Measurements from ENCODE around the gene TMEM161B.
A peak's percentile ranks its signal among the peaks of the same experiment; 100 is the strongest.
"Not testable (repeated sequence)": the region's sequence is repeated elsewhere in the genome, so short reads cannot be mapped to it uniquely, and the experiment has no call there.

The TMEM161B gene

DNA sequence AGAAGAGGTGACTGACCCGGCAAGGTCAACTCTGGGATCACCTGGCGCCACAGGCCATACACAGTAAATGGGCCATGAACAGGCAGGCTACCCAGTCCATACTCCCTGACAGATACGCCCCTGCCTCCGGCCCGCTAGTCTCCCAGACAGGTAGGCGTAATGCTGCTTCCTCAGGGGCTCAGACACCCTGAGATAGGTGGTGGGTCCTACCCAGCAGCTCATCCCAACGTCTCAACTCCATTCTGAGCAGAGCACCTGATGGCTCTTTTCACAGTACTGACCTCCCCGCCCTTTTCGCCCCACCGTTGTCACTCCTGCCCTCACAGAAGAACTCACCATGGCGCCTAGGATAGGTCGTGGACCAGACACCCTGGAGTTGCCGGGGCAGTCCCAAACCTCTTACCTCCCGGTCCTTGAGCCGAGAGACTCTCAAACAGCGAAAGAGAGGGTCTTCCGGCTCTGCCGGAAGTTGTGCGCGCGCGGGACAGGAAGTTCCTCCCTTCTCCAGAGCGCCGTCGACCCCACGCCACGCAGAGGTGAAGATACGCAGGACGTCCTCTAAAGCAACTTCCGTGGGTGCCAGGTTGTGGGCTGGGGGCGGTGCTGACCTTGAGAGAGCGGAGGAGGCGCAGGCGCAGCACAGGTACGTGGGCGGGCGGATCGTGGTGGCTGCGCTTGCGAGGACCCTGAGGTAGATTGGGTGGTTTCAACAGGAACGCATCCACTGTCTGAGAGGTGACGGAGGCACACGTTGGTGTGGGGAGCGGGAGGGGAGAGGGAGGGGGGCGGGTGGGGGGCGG is at the start of gene TMEM161B:
TSS of gene TMEM161B (minus strand) at position 461 of the 800 bp plus-strand sequence. CDS start at position 339, 122 bp downstream.
- H3K36me3 ChIP-seq (ENCODE audit: insufficient read depth, low read length) = no peaks in the 10 kb centered on the region
- H3K9me3 ChIP-seq (ENCODE audit: control insufficient read depth, insufficient read depth, low read length) = peaks cover 6% of the 10 kb centered on the region; the same call in 1 of the 2 replicates
- peak within 1 kb of the TSS; percentile 79 for H3K9ac ChIP-seq (ENCODE audit: low read depth, low read length)
- H3K4me1 ChIP-seq (ENCODE audit: insufficient read depth, low read length) = peaks cover 9% of the 10 kb centered on the region; the same call in 1 of the 2 replicates

DNA sequence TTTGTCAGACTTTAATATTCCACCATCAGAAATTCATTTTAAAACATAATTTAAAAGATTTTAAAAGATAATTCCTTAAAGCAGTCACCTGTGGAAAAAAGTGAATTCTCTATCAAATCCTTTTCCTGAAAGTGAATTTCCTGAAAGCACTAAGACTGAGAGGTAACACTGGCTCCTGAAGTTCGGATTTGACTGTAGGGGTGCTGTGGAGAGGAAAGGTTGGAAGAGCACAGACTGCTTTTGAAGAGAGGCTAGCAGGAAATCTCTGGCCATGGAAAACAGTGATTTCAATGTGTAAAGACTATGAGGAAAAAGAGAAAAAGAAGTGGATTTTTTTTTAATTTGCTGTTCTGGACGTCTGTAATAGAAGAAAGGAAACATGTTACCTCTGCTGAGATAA is 35.7 kb upstream of the TMEM161B start:
- Histone ChIP-seq H3K4me1 (ENCODE audit: insufficient read depth, low read length) (peaks cover 3% of the 10 kb centered on the region; the same call in 1 of the 2 replicates), H3K9ac (ENCODE audit: low read depth, low read length) (no peak overlapping the region), H3K9me3 (ENCODE audit: control insufficient read depth, insufficient read depth, low read length) (no peaks in the 10 kb centered on the region), H3K36me3 (ENCODE audit: insufficient read depth, low read length) (no peaks in the 10 kb centered on the region)

- Histone ChIP-seq H3K9ac (ENCODE audit: low read depth, low read length) (no peak overlapping the region), H3K36me3 (ENCODE audit: insufficient read depth, low read length) (no peaks in the 10 kb centered on the region), H3K4me1 (ENCODE audit: insufficient read depth, low read length) (no peaks in the 10 kb centered on the region), H3K9me3 (ENCODE audit: control insufficient read depth, insufficient read depth, low read length) (no peaks in the 10 kb centered on the region)
Observed at GRCh38 chr5:88298425-88298824, 29.8 kb upstream of the TMEM161B start.

DNA sequence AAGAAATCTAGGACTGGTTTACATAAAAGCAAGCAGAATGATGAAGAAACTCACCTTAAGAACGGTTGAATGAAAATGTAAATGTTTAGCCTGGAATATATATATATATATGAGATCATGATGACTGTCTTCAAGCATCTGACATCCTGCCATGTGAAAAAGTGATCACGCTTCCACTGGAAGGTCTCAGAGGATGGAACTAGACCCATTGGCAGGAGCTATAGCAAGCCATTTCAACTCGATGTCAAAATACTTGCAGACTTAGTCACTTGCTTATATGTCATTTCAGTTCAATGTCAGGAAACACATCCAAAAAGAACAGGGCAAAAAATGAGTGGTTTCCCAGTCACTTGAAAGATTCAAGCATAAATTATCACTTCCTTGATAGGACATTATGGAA is 22.2 kb upstream of the TMEM161B start:
- no peaks in the 10 kb centered on the region for H3K9me3 ChIP-seq (ENCODE audit: control insufficient read depth, insufficient read depth, low read length)
- H3K36me3 ChIP-seq (ENCODE audit: insufficient read depth, low read length) = no peaks in the 10 kb centered on the region; the same call in 1 of the 2 replicates
- H3K4me1 ChIP-seq (ENCODE audit: insufficient read depth, low read length) = no peaks in the 10 kb centered on the region
- no peak overlapping the region for H3K9ac ChIP-seq (ENCODE audit: low read depth, low read length)

DNA sequence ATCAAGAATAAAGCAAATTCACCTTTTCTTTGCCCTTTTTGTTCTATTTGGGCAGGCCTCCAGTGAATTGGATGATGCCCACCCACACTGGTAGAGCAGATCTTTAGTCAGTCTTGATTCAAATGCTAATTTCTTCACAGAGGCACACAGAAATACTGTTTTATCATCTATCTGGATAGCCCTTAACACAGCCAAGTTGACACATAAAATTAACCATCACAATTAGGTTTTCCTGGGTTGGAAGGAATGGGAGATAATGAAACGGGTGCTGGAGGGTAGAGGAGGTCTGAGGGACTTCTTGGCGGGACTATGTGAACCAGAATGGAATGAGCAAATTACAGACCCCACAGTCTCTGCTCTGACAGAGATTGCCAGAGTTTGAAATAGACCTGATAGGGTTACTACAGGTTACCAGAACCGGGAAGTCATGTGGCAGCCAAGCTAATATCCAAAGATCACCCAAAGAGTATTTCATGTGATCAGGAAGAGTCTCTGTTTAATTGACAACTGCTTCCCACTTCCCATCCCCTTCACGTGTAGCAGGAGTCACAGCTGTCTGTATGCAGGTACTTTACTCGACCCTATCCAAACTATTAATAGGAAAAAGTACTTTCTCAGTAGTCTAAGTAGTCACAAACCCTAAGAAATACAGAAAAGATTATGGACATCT is 20.0 kb upstream of the TMEM161B start:
- Histone ChIP-seq H3K4me1 (ENCODE audit: insufficient read depth, low read length) (no peaks in the 10 kb centered on the region), H3K36me3 (ENCODE audit: insufficient read depth, low read length) (no peaks in the 10 kb centered on the region; the same call in 1 of the 2 replicates), H3K9me3 (ENCODE audit: control insufficient read depth, insufficient read depth, low read length) (no peaks in the 10 kb centered on the region), H3K9ac (ENCODE audit: low read depth, low read length) (no peak overlapping the region)

DNA sequence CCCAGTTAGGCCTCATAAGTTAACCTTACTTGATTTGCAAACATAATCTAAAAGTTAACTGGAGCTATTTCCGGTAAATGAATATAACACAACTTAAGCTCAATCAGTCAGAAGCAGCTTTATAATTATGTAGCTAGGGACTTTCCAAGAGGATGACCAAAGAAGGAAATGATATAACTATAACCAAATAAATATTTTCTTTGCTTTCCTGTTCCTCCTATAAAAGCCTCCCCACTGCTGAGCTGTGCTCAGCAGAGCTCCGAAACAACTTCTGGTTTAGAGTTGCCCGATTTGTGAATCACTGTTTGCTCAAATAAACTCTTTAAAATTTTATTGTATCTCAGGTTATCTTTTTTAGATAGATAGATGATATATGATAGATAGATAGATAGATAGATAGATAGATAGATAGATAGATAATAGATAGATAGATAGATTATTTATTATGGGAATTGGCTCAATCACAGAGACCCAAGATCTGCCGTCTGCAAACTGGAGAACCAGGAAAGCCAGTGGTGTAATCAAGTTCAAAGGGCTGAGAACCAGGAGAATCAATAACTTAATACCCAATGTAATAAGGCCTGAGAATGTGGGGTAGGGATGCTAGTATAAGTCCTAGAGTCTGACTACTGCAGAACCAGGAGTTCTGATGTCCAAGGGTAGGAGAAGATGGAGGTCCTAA is 19.3 kb upstream of the TMEM161B start:
- Histone ChIP-seq H3K9ac (ENCODE audit: low read depth, low read length) (no peak overlapping the region), H3K36me3 (ENCODE audit: insufficient read depth, low read length) (no peaks in the 10 kb centered on the region; the same call in 1 of the 2 replicates)

GRCh38 chr5:88287302-88287701 is 18.7 kb upstream of the TMEM161B start:
- H3K9me3 ChIP-seq (ENCODE audit: control insufficient read depth, insufficient read depth, low read length) = no peaks in the 10 kb centered on the region
- H3K9ac ChIP-seq (ENCODE audit: low read depth, low read length) = no peak overlapping the region
- no peaks in the 10 kb centered on the region for H3K4me1 ChIP-seq (ENCODE audit: insufficient read depth, low read length)
- H3K36me3 ChIP-seq (ENCODE audit: insufficient read depth, low read length) = no peaks in the 10 kb centered on the region; the same call in 1 of the 2 replicates

More for the DNA sequence above, 19.3 kb upstream of the TMEM161B start:
- no peaks in the 10 kb centered on the region for H3K9me3 ChIP-seq (ENCODE audit: control insufficient read depth, insufficient read depth, low read length)
- H3K4me1 ChIP-seq (ENCODE audit: insufficient read depth, low read length) = no peaks in the 10 kb centered on the region

- no peaks in the 10 kb centered on the region for H3K4me1 ChIP-seq (ENCODE audit: insufficient read depth, low read length)
- no peak overlapping the region for H3K9ac ChIP-seq (ENCODE audit: low read depth, low read length)
- H3K36me3 ChIP-seq (ENCODE audit: insufficient read depth, low read length) = no peaks in the 10 kb centered on the region; the same call in 1 of the 2 replicates
- H3K9me3 ChIP-seq (ENCODE audit: control insufficient read depth, insufficient read depth, low read length) = no peaks in the 10 kb centered on the region; the same call in 1 of the 2 replicates
Observed at GRCh38 chr5:88283690-88284089, 15.0 kb upstream of the TMEM161B start.

- no peaks in the 10 kb centered on the region for H3K36me3 ChIP-seq (ENCODE audit: insufficient read depth, low read length)
Observed at GRCh38 chr5:88281322-88281721, 12.7 kb upstream of the TMEM161B start.

GRCh38 chr5:88279584-88279983 is 10.9 kb upstream of the TMEM161B start:
- H3K4me1 ChIP-seq (ENCODE audit: insufficient read depth, low read length) = no peaks in the 10 kb centered on the region
- H3K9me3 ChIP-seq (ENCODE audit: control insufficient read depth, insufficient read depth, low read length) = no peaks in the 10 kb centered on the region; the same call in 1 of the 2 replicates
- H3K36me3 ChIP-seq (ENCODE audit: insufficient read depth, low read length) = no peaks in the 10 kb centered on the region
- H3K9ac ChIP-seq (ENCODE audit: low read depth, low read length) = no peak overlapping the region

More at GRCh38 chr5:88281322-88281721, 12.7 kb upstream of the TMEM161B start:
- no peak overlapping the region for H3K9ac ChIP-seq (ENCODE audit: low read depth, low read length)
- H3K4me1 ChIP-seq (ENCODE audit: insufficient read depth, low read length) = no peaks in the 10 kb centered on the region
- no peaks in the 10 kb centered on the region; the same call in 1 of the 2 replicates for H3K9me3 ChIP-seq (ENCODE audit: control insufficient read depth, insufficient read depth, low read length)

- no peaks in the 10 kb centered on the region for H3K36me3 ChIP-seq (ENCODE audit: insufficient read depth, low read length)
- no peak overlapping the region for H3K9ac ChIP-seq (ENCODE audit: low read depth, low read length)
- H3K4me1 ChIP-seq (ENCODE audit: insufficient read depth, low read length) = no peaks in the 10 kb centered on the region
- H3K9me3 ChIP-seq (ENCODE audit: control insufficient read depth, insufficient read depth, low read length) = no peaks in the 10 kb centered on the region; the same call in 1 of the 2 replicates
Observed at GRCh38 chr5:88276378-88276777, 7.7 kb upstream of the TMEM161B start.

DNA sequence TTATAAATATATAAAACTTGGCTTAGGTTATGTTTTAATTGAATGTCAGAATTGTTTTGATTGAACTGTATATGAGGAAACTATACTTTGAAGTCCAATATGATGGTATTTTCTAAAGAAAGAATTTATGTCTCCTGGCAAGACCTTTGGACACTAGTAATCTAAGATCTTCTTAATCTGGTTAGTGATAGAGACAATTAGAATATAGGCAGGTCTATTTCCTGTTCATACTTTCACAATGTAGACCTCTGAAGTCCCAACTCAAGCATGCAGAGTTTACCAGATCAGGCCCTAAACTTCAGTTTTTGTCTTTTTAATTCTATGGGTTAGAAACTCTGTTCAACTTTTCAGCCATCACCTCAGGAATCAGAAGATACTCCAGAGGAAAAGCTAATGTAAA is 6.9 kb upstream of the TMEM161B start:
- H3K36me3 ChIP-seq (ENCODE audit: insufficient read depth, low read length) = no peaks in the 10 kb centered on the region
- peaks cover 3% of the 10 kb centered on the region; the same call in 1 of the 2 replicates for H3K4me1 ChIP-seq (ENCODE audit: insufficient read depth, low read length)
- H3K9me3 ChIP-seq (ENCODE audit: control insufficient read depth, insufficient read depth, low read length) = no peaks in the 10 kb centered on the region; the same call in 1 of the 2 replicates
- no peak overlapping the region for H3K9ac ChIP-seq (ENCODE audit: low read depth, low read length)

DNA sequence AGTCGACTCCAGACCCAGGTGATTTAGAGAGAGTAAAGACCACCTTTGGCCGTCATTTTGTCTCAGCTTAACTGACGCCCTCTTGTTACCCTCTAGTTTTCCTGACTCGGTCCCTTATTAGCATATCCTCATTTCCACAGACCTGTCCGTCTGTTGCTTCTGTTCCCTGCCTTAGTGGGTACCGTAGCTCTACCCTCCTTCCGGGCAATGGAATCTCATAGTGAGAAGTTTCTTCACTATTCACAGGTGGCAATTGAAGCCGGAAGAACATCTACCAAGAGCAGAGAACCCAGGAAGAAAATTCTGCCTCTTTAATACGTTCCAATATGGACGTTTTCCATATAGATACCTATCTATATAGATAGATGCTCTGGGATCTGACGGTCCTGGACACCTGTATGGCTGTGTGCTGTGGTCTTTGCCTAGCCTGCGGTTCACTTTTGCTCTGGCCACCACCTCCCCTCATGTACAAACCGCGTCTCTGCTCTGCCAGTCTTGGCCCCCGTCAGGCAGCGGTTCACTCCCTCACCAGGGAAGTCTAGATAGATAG is 652 bp upstream of the TMEM161B start:
- Histone ChIP-seq H3K9ac (ENCODE audit: low read depth, low read length) (peak overlapping the region; percentile 64), H3K36me3 (ENCODE audit: insufficient read depth, low read length) (no peaks in the 10 kb centered on the region), H3K4me1 (ENCODE audit: insufficient read depth, low read length) (peaks cover 9% of the 10 kb centered on the region; the same call in 1 of the 2 replicates), H3K9me3 (ENCODE audit: control insufficient read depth, insufficient read depth, low read length) (peaks cover 6% of the 10 kb centered on the region; the same call in 1 of the 2 replicates)

DNA sequence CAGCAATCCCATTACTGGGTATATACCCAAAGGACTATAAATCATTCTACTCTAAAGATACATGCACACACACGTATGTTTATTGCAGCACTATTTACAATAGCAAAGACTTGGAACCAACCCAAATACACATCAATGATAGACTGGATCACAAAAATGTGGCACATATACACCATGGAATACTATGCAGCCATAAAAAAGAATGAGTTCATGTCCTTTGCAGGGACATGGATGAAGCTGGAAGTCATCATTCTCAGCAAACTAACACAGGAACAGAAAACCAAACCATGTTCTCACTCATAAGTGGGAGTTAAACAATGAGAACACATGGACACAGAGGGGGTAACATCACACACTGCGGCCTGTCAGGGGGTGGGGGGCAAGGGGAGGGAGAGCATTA is 4.1 kb downstream of the TMEM161B start:
- not testable (repeated sequence) for H3K4me1 ChIP-seq (ENCODE audit: insufficient read depth, low read length); H3K36me3 ChIP-seq (ENCODE audit: insufficient read depth, low read length); H3K9me3 ChIP-seq (ENCODE audit: control insufficient read depth, insufficient read depth, low read length); H3K9ac ChIP-seq (ENCODE audit: low read depth, low read length)
